AG10803 (cell line): Measurements from ENCODE around the gene APOBEC2.

Experiments
- DNase-seq: peaks from one replicate; pipeline ENCODE4 v3.0.0; 2010; ENCODE audit warnings: low read depth
- H3K4me3 ChIP-seq: 2 replicates; pipeline ENCODE4 v1.5.1; 2011; ENCODE audit warnings: mild to moderate bottlenecking, low read length, control low read depth
- CTCF ChIP-seq: conservative IDR thresholded peaks from 2 replicates; pipeline ENCODE4 v1.5.1; 2011; ENCODE audit warnings: mild to moderate bottlenecking, low read length, control low read depth, inconsistent platforms

Gene APOBEC2

GRCh38 chr6:41027799-41028560 is 25.0 kb upstream of the APOBEC2 start:
- DNase-seq = peak; percentile 54
- H3K4me3 ChIP-seq = peak overlapping the region; percentile 56
- TF ChIP-seq CTCF = peak; percentile 65

GRCh38 chr6:41028561-41029412 is 24.2 kb upstream of the APOBEC2 start:
- no peak for DNase-seq
- no peak for TF ChIP-seq CTCF
- H3K4me3 ChIP-seq = peak overlapping the region; percentile 56

- DNase-seq = no peak
- no peak for TF ChIP-seq CTCF
- H3K4me3 ChIP-seq = no peak overlapping the region
Measured at GRCh38 chr6:41032830-41033229, 20.2 kb upstream of the APOBEC2 start.

GRCh38 chr6:41033776-41034175 is 19.2 kb upstream of the APOBEC2 start:
- DNase-seq = no peak
- no peak overlapping the region for H3K4me3 ChIP-seq
- TF ChIP-seq CTCF = no peak

- no peak for TF ChIP-seq CTCF
- no peak for DNase-seq
- no peak overlapping the region for H3K4me3 ChIP-seq
Measured at GRCh38 chr6:41036186-41036585, 16.8 kb upstream of the APOBEC2 start.

GRCh38 chr6:41036601-41037000 is 16.4 kb upstream of the APOBEC2 start:
- H3K4me3 ChIP-seq = no peak overlapping the region
- no peak for DNase-seq
- TF ChIP-seq CTCF = no peak
